Measurements from ENCODE around the gene LCP2.

Gene LCP2

GRCh38 chr5:170297589-170298462 lies at the start of gene LCP2:
TSS of gene LCP2 (minus strand) at chr5:170297777. CDS start at chr5:170297611, 166 bp downstream.
- TF ChIP-seq CTCF (IDR thresholded peaks at IDR 0.05): no peak
- Mint-ChIP-seq H3K4me3 (no peak within 1 kb of the TSS), H3K27ac (no peak within 1 kb of the TSS), H3K27me3 (ENCODE audit: low read depth, poor library complexity) (peaks cover 6% of the 10 kb centered on the region), H3K36me3 (ENCODE audit: low read depth) (no peaks in the 10 kb centered on the region), H3K4me1 (peaks cover 28% of the 10 kb centered on the region), H3K9me3 (no peaks in the 10 kb centered on the region)
- no peak for DNase-seq

DNA sequence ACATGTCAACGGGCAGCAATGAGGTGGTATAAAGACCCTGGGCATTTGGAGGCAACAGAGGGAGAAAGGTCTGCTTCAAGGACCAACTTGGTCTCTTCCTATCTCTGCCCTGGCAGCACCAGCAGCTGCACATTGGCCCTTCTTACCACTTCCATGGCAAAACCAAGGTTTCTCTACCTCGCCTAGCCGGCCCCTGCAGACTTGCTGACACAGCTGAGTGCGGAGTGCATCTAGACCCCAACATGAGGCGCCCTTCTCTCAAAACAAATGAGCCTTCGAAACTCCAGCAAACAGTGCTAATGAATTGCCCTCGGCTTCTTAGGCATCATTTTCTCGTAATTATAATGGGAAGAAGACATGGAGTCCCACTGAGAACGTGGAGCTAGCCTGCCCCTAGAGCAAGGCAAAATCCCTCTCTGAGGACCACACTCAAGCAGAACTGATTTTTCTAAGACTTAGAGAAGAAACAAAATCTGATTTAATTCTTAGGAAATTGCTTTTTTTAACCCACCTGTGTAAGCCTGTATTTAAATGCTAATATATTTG lies 49.5 kb upstream of the LCP2 start:
- no peak for TF ChIP-seq CTCF (IDR thresholded peaks at IDR 0.05)
- Mint-ChIP-seq H3K27ac (no peak overlapping the region), H3K9me3 (peaks cover 24% of the 10 kb centered on the region), H3K36me3 (ENCODE audit: low read depth) (no peaks in the 10 kb centered on the region), H3K4me3 (no peak overlapping the region), H3K4me1 (peaks cover 18% of the 10 kb centered on the region), H3K27me3 (ENCODE audit: low read depth, poor library complexity) (peaks cover 18% of the 10 kb centered on the region)
- DNase-seq: no peak

DNA sequence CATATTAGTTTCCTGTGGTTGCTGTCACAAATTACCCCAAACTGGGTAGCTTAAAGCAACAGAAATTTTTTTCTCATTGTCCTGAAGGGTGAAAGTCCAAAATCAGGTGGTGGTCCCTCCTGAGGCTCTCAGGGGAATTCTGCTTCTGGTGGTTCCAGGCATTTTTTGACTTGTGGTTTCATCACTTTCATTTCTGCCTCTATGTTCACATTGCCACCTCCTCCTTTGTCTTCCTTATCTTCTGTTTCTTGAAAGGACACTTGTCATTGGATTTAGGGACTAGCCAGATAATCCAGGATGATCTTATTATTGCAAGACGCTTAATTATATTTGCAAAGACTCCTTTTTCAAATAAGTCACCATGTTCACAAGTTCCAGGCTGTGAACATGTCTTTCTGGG lies 48.4 kb upstream of the LCP2 start:
- TF ChIP-seq CTCF (IDR thresholded peaks at IDR 0.05): no peak
- no peak overlapping the region for H3K27ac Mint-ChIP-seq
- H3K36me3 Mint-ChIP-seq (ENCODE audit: low read depth): no peaks in the 10 kb centered on the region
- no peak overlapping the region for H3K4me3 Mint-ChIP-seq
- DNase-seq: no peak
- H3K9me3 Mint-ChIP-seq: peaks cover 33% of the 10 kb centered on the region
- peaks cover 13% of the 10 kb centered on the region for H3K27me3 Mint-ChIP-seq (ENCODE audit: low read depth, poor library complexity)
- peaks cover 18% of the 10 kb centered on the region for H3K4me1 Mint-ChIP-seq

- Mint-ChIP-seq H3K4me1 (peaks cover 9% of the 10 kb centered on the region), H3K9me3 (peaks cover 33% of the 10 kb centered on the region), H3K4me3 (no peak overlapping the region), H3K36me3 (ENCODE audit: low read depth) (no peaks in the 10 kb centered on the region), H3K27me3 (ENCODE audit: low read depth, poor library complexity) (peaks cover 13% of the 10 kb centered on the region), H3K27ac (no peak overlapping the region)
- no peak for TF ChIP-seq CTCF (IDR thresholded peaks at IDR 0.05)
- no peak for DNase-seq
Measured at GRCh38 chr5:170343177-170343576, 45.6 kb upstream of the LCP2 start.

- DNase-seq: no peak
- Mint-ChIP-seq H3K27ac (no peak overlapping the region), H3K9me3 (peaks cover 33% of the 10 kb centered on the region), H3K4me1 (peaks cover 2% of the 10 kb centered on the region), H3K4me3 (no peak overlapping the region), H3K27me3 (ENCODE audit: low read depth, poor library complexity) (peaks cover 10% of the 10 kb centered on the region), H3K36me3 (ENCODE audit: low read depth) (no peaks in the 10 kb centered on the region)
- TF ChIP-seq CTCF (IDR thresholded peaks at IDR 0.05): no peak
Measured at GRCh38 chr5:170342153-170342725, 44.7 kb upstream of the LCP2 start.
